GM23338 (cell line): Measurements from ENCODE around the gene CMYA5. TPM values are rescaled to one million over a fixed set of nuclear protein-coding genes. Genes with fewer than 3 reads are reported as not detected.

Experiments used
- ATAC-seq: fragments of 200-7000 bp; cut with Tn5 transposase; 3 replicates; pipeline ENCODE4 v1.9.1; 2020
- DNase-seq: peaks from one replicate; pipeline ENCODE4 v3.0.0-alpha.2; 2015; ENCODE audit warnings: low spot score
- H2AFZ ChIP-seq: fragments of 200-600 bp; sonication (generic); 2 replicates; pipeline ENCODE4 v1.8.0; 2016; ENCODE audit warnings: antibody characterized with exemption, mild to moderate bottlenecking, moderate library complexity
- H3F3A ChIP-seq: fragments of 200-600 bp; sonication (generic); replicated peaks from 2 replicates; pipeline ENCODE4 v1.8.0; 2017; ENCODE audit warnings: antibody characterized with exemption, mixed run types, low read depth
- H3K27ac ChIP-seq: fragments of 200-600 bp; sonication (generic); 2 replicates; pipeline ENCODE4 v1.6.1; 2016; ENCODE audit warnings: low read depth
- H3K27me3 ChIP-seq: fragments of 200-600 bp; sonication (generic); 2 replicates; pipeline ENCODE4 v1.8.0; 2016; ENCODE audit warnings: mild to moderate bottlenecking, mixed run types, moderate library complexity; ENCODE audit not compliant: insufficient read depth
- H3K36me3 ChIP-seq: fragments of 200-600 bp; sonication (generic); 2 replicates; pipeline ENCODE4 v1.8.0; 2016; ENCODE audit warnings: mild to moderate bottlenecking; ENCODE audit not compliant: insufficient read depth
- H3K4me1 ChIP-seq: fragments of 200-600 bp; sonication (generic); 2 replicates; pipeline ENCODE4 v1.8.0; 2016; ENCODE audit warnings: mild to moderate bottlenecking, moderate library complexity; ENCODE audit not compliant: insufficient read depth
- H3K4me2 ChIP-seq: fragments of 200-600 bp; sonication (generic); 2 replicates; pipeline ENCODE4 v1.7.1; 2017; ENCODE audit warnings: mixed run types
- H3K4me3 ChIP-seq: fragments of 200-600 bp; sonication (generic); 2 replicates; pipeline ENCODE4 v1.6.1; 2016; ENCODE audit warnings: mixed run types
- H3K79me2 ChIP-seq: fragments of 200-600 bp; sonication (generic); replicated peaks from 2 replicates; pipeline ENCODE4 v1.8.0; 2017; ENCODE audit warnings: mild to moderate bottlenecking; ENCODE audit not compliant: insufficient read depth
- H3K9me2 ChIP-seq: fragments of 200-600 bp; sonication (generic); 2 replicates; pipeline ENCODE4 v1.8.0; 2017; ENCODE audit not compliant: insufficient read depth
- H4K20me1 ChIP-seq: fragments of 200-600 bp; sonication (generic); replicated peaks from 2 replicates; pipeline ENCODE4 v1.8.0; 2017; ENCODE audit warnings: mild to moderate bottlenecking; ENCODE audit not compliant: insufficient read depth
- H3K27ac Mint-ChIP-seq: 2 replicates; pipeline ENCODE4 v1.8.0; 2020; ENCODE audit warnings: inconsistent platforms, mild to moderate bottlenecking, moderate library complexity, mixed read lengths
- H3K27me3 Mint-ChIP-seq: 3 replicates; pipeline ENCODE4 v1.8.0; 2022; ENCODE audit warnings: low read depth, mild to moderate bottlenecking, moderate library complexity, mixed read lengths, inconsistent platforms; ENCODE audit not compliant: insufficient read depth, poor library complexity
- H3K36me3 Mint-ChIP-seq: 3 replicates; pipeline ENCODE4 v1.8.0; 2021; ENCODE audit warnings: low read depth, mild to moderate bottlenecking, inconsistent platforms, moderate library complexity, mixed read lengths
- H3K4me1 Mint-ChIP-seq: 3 replicates; pipeline ENCODE4 v1.8.0; 2020; ENCODE audit warnings: mild to moderate bottlenecking, inconsistent platforms, mixed read lengths
- H3K4me3 Mint-ChIP-seq: 3 replicates; pipeline ENCODE4 v1.8.0; 2021; ENCODE audit warnings: moderate library complexity, mild to moderate bottlenecking, inconsistent platforms, mixed read lengths
- H3K9me3 Mint-ChIP-seq: 3 replicates; pipeline ENCODE4 v1.8.0; 2020; ENCODE audit warnings: moderate library complexity, mild to moderate bottlenecking, inconsistent platforms, mixed read lengths
- CREB1 ChIP-seq: fragments of 250-450 bp; sonication (Bioruptor Pico); IDR thresholded peaks from 2 replicates; pipeline ENCODE4 v1.5.0; 2020; ENCODE audit warnings: low read depth, mild to moderate bottlenecking, moderate library complexity
- CTCF ChIP-seq, 2 experiments: fragments of 200-600 bp in 1 of 2; sonication (generic) in 1 of 2; conservative IDR thresholded peaks; 2 replicates each; pipeline versions ENCODE4 v1.5.1 to v1.6.1; 2016 to 2017; ENCODE audit warnings: antibody characterized with exemption in 2 of 2, low read depth in 2 of 2, mild to moderate bottlenecking in 2 of 2, moderate library complexity in 1 of 2
- ETS1 ChIP-seq: IDR thresholded peaks from 2 replicates; pipeline ENCODE4 v1.6.1; 2016; ENCODE audit warnings: antibody characterized with exemption
- EZH2 ChIP-seq: fragments of 200-600 bp; sonication (generic); IDR thresholded peaks from one replicate; pipeline ENCODE4 v1.8.0; 2017; ENCODE audit warnings: antibody characterized with exemption, mild to moderate bottlenecking, low read depth; ENCODE audit not compliant: unreplicated experiment
- EZH2phosphoT487 ChIP-seq: fragments of 200-600 bp; sonication (generic); IDR thresholded peaks from one replicate; pipeline ENCODE4 v1.8.1; 2018; ENCODE audit warnings: antibody characterized with exemption; ENCODE audit not compliant: unreplicated experiment
- JUNB ChIP-seq: IDR thresholded peaks from one replicate; pipeline ENCODE4 v1.6.1; 2016; ENCODE audit warnings: antibody characterized with exemption; ENCODE audit not compliant: unreplicated experiment
- NANOG ChIP-seq: IDR thresholded peaks from 2 replicates; pipeline ENCODE4 v1.6.1; 2016; ENCODE audit warnings: antibody characterized with exemption, borderline replicate concordance
- POLR2AphosphoS5 ChIP-seq: IDR thresholded peaks from 2 replicates; pipeline ENCODE4 v1.6.1; 2016; ENCODE audit warnings: antibody characterized with exemption, low read depth
- REST ChIP-seq: IDR thresholded peaks from one replicate; pipeline ENCODE4 v1.6.1; 2018; ENCODE audit warnings: antibody characterized with exemption; ENCODE audit not compliant: unreplicated experiment
- STAT1 ChIP-seq: IDR thresholded peaks from one replicate; pipeline ENCODE4 v1.6.1; 2016; ENCODE audit warnings: antibody characterized with exemption; ENCODE audit not compliant: unreplicated experiment
- ZNF331 ChIP-seq: fragments of 250-450 bp; sonication (Bioruptor Pico); IDR thresholded peaks from 2 replicates; pipeline ENCODE4 v1.5.0; 2020; ENCODE audit warnings: low read depth, mild to moderate bottlenecking, moderate library complexity
- polyA plus RNA-seq: library from polyadenylated mRNA; unstranded; fragments of >200 nt; fragmentation: Nextera tagmentation; extraction: Ambion mirVana; gene quantifications from 2 replicates; pipeline ENCODE4 v1.2.1, GENCODE V29; 2016
- total RNA-seq: library from RNA; depleted of rRNA; stranded (reverse); fragments of >200 nt; shearing (Covaris generic); gene quantifications from 2 replicates; pipeline ENCODE4 v1.2.3, GENCODE V29; 2014

Gene CMYA5
- total and polyA plus RNA-seq, 2 experiments from 2014 or later: 0.45 to 0.49 TPM

- TF ChIP-seq REST (no peak), JUNB (no peak)
These were observed 153.4 kb downstream of the CMYA5 start (continued) for GRCh38 chr5:79842991-79843390.

- H3K27me3 Mint-ChIP-seq: peaks cover 2% of the 10 kb centered on the region
- Histone ChIP-seq H3K4me2 (no peak overlapping the region), H3K9me2 (0 out of 2 replicates have a peak, but pooled peaks cover 7% of the 10 kb centered on the region), H3K4me1 (no peaks in the 10 kb centered on the region), H3K27me3 (no peaks in the 10 kb centered on the region), H3K79me2 (no peaks in the 10 kb centered on the region), H3K27ac (no peak overlapping the region), H3K36me3 (no peaks in the 10 kb centered on the region), H4K20me1 (no peaks in the 10 kb centered on the region), H3K4me3 (no peak overlapping the region), H3F3A (no peaks in the 10 kb centered on the region), H2AFZ (0 out of 2 replicates have a peak overlapping the region, but pooled peaks have one; percentile 23)
- no peak overlapping the region for H3K4me3 Mint-ChIP-seq
- no peaks in the 10 kb centered on the region for H3K36me3 Mint-ChIP-seq
- no peak overlapping the region for H3K27ac Mint-ChIP-seq
- DNase-seq: no peak
- no peaks in the 10 kb centered on the region for H3K9me3 Mint-ChIP-seq
- H3K4me1 Mint-ChIP-seq: peaks cover 7% of the 10 kb centered on the region
- ATAC-seq: no peak
- TF ChIP-seq REST (no peak), CTCF (conservative IDR thresholded peaks at IDR 0.05; ENCODE audit: low read depth in 2 of 2) (no peak), JUNB (no peak), POLR2AphosphoS5 (no peak), NANOG (no peak), ZNF331 (no peak), CREB1 (no peak), ETS1 (no peak), STAT1 (no peak), EZH2 (no peak), EZH2phosphoT487 (no peak)
These were observed 154.1 kb downstream of the CMYA5 start for GRCh38 chr5:79843450-79844388.
